Measurements from ENCODE around the gene ZSWIM4.
"Not testable (repeated sequence)": the region's sequence is repeated elsewhere in the genome, so short reads cannot be mapped to it uniquely, and the experiment has no call there.

Gene ZSWIM4

DNA sequence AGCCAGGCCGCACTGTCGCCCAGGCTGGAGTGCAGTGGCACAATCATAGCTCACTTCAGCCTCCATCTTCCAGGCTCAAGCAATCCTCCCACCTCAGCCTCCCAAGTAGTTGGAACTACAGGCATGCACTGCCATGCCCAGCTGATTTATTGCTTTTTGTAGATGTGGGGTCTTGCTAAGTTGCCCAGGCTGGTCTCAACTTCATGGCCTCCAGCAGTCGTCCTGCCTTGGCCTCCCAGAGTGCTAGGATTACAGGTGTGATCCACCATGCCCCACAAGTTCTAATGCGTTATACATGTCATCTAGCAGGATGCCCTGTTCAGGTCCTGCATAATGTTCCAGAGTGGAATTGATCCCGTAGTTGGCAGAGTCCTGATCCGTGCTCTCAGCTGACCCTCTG, 16.4 kb upstream of the ZSWIM4 start:
- DNase-seq: no peak

- DNase-seq: not testable (repeated sequence)
Measured at GRCh38 chr19:13779794-13780193, 15.4 kb upstream of the ZSWIM4 start.

DNA sequence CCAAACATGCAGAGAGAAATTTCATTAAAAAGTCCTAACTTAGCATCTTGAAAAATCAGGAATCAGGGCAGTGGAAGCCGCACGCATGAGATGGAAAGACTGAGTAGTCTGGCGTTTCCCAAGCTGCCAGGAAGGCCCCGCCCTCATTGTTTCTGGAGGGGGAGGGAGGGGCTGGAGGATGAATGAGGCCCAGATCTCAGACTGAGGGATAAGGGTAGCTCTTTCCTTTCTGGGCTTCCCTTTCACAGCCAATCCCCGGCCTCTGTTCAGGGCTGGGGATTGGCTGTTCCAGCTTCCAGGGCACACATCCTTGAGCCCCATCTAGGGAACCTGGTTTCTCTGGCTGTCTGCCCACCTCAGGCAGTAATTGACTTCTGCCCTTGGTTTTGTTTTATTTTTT, 13.7 kb upstream of the ZSWIM4 start:
- DNase-seq: no peak

GRCh38 chr19:13782537-13782936, 12.7 kb upstream of the ZSWIM4 start:
- no peak for DNase-seq

DNA sequence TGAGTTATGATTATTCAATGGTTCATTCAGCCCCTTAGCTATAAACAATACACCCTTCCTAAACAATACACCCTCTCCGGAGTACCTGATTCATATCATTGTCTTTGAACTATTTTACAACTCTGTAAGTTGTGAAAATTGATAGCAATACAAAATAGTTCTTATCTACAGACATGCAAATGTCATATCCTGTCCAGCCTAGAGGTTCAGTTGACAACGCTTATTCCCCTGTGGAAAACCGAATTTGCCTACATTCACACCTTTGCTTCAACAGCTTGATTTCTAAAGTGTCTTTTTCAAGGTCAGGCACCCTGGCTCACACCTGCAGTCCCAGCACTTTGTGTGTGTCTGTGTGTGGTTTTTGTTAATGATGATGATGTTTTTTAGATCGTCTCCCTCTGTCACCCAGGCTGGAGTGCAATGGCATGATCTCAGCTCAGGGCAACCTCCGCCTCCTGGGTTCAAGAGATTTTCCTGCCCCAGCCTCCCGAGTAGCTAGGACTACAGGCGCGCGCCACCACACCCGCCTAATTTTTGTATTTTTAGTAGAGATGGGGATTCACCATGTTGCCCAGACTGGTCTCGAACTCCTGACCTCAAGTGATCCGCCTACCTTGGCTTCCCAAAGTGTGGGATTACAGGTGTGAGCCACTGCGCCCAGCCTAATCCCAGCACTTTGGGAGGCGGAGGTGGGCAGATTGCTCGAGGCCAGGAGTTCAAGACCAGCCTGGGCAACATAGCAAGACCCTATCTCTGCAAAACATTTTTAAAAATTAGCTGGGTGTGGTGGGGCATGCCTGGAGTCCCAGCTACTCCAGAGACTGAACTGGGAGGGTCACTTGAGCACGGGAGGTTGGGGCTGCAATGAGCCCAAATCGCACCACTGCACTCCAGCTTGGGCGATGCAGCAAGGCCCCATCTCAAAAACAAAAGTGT, 11.4 kb upstream of the ZSWIM4 start:
- DNase-seq: no peak

DNA sequence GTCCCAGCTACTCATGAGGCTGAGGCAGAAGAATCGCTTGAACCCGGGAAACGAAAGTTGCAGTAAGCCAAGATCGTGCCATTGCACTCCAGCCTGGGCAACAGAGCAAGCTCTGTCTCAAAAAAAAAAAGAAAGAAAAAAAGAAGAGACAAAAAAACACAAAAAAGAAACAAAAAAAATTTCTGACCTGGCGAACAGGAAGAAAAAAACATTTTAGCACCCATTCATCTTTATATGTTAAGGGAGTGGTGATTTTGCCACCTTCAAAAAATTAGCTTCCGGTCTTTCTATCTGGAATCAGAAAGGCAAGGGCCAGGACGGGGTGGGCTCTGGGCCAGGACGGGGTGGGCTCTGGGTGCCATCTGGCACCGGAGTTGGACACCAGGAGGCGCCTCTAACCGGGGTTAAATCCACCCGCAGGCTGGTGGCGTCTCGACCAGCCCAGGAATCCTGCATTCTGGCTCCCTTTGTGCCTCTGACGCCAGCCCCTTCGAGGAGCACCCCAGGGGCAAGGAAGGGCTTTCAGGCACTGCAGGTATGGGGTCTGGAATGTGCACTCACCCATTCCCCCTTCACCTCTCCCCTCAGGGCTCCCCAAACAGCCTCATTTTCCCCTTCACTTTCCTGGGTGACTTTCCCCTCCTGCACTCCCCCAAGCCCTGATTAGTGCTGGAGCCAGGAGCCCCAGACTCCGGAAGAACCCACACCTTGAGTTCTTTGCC, 10.4 kb upstream of the ZSWIM4 start:
- DNase-seq: peak; percentile 57

- peak; percentile 50 for DNase-seq
Measured at GRCh38 chr19:13788991-13789390, 6.3 kb upstream of the ZSWIM4 start.

- DNase-seq: peak; percentile 40
Measured at GRCh38 chr19:13790354-13790753, 4.9 kb upstream of the ZSWIM4 start.

DNA sequence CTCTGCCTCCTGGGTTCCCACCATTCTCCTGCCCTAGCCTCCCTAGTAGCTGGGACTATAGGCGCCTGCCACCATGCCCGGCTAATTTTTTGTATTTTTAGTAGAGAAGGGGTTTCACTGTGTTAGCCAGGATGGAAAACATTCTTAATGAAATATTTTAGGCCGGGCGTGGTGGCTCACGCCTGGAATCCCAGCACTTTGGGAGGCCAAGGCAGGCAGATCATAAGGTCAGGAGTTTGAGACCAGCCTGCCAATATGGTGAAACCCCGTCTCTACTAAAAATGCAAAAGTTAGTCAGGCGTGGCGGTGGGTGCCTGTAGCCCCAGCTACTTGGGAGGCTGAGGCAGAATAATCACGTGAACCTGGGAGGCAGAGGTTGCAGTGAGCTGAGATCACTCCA, 1.9 kb upstream of the ZSWIM4 start:
- not testable (repeated sequence) for DNase-seq

DNA sequence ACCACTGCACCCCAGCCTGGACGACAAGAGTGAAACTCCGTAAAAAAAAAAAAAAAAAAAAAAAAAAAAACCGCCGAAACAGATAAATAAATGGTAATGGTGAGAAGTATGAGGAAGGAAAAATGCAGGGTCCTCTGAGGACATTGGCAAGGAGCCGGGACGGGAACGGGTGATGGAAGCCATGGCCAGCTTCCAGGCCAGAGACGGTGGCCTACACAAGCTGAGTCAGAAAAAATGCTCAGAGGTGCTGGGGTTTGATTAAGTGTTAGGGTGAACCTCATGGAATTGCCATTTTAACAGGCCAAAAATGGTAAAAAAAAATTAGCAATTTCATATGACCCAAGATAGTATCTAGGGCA, 866 bp upstream of the ZSWIM4 start:
- peak; percentile 27 for DNase-seq

- DNase-seq: no peak
Measured at GRCh38 chr19:13795595-13796300, 505 bp downstream of the ZSWIM4 start.

DNA sequence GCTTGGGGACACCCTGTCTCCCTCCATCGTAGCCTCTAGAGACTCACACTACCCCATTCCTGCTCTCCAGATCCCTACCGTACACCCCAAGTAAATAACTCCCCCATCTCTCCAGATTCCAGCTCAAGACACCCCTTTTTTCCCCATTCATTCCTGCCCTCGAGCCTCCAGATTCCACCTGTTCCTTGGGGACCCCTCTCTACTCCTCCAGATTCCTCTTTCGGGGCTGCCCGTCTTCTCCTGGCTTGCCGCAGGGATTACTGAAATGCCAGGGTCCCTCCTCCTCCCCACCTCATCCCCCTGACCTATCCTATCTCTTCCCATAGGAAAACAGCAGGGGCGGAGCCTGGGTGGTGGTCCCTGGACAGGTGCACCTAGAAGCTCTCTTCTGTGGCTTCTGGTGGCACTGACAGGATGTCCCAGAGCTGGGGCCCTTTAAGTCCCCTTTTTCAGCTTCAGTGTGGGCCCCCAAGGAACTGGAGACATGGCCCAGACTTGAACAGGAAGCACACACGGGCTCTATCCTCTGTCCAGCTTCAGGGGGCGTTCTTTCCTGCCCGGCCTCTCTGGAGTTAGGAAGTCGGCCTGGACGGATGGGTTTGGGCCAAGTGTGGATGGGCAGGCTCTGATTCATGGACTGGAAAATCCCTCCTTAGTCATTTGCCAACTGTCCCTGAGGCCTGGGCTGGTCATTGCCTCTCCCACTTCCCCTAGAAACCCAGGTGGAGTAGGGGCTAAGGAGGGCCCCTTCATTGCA, 1.2 kb downstream of the ZSWIM4 start:
- DNase-seq: no peak

GRCh38 chr19:13797058-13797440, 1.8 kb downstream of the ZSWIM4 start:
- DNase-seq: no peak

- DNase-seq: no peak
Measured at GRCh38 chr19:13797870-13798269, 2.6 kb downstream of the ZSWIM4 start.

- DNase-seq: no peak
Measured at GRCh38 chr19:13799669-13800068, 4.4 kb downstream of the ZSWIM4 start.

DNA sequence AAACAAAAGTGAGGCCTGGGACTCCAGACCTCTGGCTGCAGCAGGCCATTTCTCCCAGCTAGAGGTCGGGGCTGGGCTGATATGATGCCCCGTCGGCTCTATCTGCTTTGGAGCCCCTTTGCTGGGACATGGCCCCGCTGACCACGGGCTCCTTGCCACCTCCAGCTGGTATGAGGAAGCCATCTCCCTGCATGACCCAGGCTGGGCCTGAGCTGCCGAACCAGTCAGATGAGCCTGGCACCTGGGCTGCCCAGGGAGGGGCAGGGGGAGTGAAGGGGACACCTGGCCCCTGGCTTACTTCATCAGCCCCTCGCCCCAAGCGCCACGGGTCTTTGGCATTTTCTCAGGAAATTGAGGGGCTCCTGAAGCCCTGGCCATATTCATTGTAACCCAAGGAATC, 7.8 kb downstream of the ZSWIM4 start:
- no peak for DNase-seq

DNA sequence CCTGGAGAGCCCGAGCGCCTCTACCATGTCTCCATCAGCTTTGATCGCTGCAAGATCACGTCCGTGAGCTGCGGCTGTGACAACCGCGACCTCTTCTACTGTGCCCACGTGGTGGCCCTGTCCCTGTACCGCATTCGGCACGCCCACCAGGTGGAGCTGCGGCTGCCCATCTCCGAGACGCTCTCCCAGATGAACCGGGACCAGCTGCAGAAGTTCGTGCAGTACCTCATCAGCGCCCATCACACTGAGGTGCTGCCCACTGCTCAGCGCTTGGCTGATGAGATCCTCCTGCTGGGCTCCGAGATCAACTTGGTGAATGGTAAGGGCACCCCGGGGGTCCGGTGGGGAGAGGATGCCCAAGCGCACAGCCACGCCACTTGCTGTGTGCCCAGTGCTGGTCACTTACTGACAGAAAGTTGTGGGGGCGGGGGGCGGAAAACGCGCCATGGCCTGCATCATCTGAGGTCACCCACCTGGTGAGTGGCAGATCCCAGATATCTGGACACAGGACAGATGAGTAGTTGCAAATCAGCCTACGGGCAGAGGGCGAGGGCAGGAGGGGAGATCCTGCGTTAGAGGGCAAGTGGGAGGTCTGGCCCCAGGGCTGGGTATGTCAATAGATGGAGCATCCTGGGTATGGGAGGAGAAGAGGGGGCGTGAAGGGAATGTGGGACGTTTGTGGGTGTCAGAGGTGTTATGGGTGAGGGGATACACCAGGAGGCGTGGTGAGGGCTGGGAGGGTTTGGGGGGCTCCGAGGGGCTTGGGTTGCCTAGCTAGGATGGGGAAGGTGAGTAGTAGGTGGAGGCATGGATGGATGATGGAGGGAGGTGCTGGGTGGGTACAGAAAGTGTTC, 9.8 kb downstream of the ZSWIM4 start:
- DNase-seq: no peak

DNA sequence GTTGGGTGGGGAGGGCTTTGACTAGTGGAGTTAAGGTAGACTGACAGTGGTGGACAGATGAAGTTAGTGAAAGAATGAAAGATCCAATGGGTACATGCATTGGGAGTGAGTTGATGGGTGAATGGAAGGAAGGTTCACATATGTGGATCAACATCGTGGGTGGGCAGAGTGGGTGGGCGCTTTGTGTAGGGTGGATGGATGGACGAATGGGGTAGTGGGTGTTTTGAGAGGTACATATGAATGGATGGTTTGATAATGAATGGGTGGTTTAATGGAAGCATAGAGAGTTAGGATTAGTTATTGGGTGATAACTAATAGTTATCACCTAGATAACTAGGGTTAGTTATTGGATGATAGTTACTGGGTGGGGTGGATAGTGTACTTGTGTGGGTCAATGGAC, 11.5 kb downstream of the ZSWIM4 start:
- DNase-seq: no peak

GRCh38 chr19:13807421-13808021, 12.3 kb downstream of the ZSWIM4 start:
- DNase-seq: no peak

DNA sequence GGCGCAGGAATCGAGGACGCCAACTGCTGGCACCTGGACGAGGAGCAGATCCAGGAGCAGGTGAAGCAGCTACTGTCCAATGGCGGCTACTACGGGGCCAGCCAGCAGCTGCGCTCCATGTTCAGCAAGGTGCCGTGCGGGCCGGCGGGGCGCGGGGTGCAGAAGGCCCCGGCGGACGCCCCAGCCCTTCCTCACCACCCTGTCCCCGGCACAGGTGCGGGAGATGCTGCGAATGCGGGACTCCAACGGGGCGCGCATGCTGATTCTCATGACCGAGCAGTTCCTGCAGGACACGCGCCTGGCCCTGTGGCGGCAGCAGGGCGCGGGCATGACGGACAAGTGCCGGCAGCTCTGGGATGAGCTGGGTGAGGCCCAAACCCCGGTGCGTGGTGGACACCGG, 13.6 kb downstream of the ZSWIM4 start:
- DNase-seq: no peak

DNA sequence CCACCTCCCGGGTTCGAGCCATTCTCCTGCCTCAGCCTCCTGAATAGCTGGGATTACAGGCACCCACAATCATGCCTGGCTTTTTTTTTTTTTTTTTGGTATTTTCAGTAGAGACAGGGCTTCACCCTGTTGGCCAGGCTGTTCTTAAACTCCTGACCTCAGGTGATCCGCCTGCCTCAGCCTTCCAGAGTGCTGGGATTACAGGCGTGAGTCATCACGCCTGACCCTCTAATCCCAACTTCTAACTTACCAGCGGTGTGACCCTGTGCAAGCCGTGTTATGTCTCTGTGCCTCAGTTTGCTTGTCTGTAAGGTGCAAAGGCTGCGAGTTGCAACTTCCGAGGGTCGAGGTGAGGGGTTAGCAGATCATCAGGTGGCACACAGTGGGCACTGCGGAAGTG, 17.3 kb downstream of the ZSWIM4 start:
- no peak for DNase-seq

Data from central memory CD4-positive, alpha-beta T cell (primary cell).